ENCODE measurements around the gene ZNF584. TPM values are rescaled to one million over a fixed set of nuclear protein-coding genes. Genes with fewer than 3 reads are reported as not detected.
A peak's percentile ranks its signal among the peaks of the same experiment; 100 is the strongest.

ZNF584 gene
- total and polyA plus RNA-seq, 10 of the 15 experiments (the other 5 are each of a cell fraction or from before 2014, with no cell fraction given) = 2.0 to 10.7 (median 6.3) TPM

GRCh38 chr19:58466760-58467589, 58.5 kb downstream of the ZNF584 start, which contains the start of gene ZNF324 (continued):
- TF ChIP-seq BCL3 (IDR thresholded peaks at IDR 0.05; ENCODE audit: borderline replicate concordance, insufficient read depth, low read depth, low read length, poor library complexity, severe bottlenecking) (no peak), MYC (IDR thresholded peaks at IDR 0.05; ENCODE audit: insufficient read depth, insufficient read length, insufficient replicate concordance, low read length, severe bottlenecking) (no peak), MEF2B (IDR thresholded peaks at IDR 0.05; ENCODE audit: partially characterized antibody, poor library complexity, severe bottlenecking) (peak; percentile 39), EGR1 (IDR thresholded peaks at IDR 0.05; ENCODE audit: borderline replicate concordance in 1 of 2, low read depth in 2 of 2, low read length in 2 of 2) (peak in 1 of 2 experiments; percentile 57; a peak in 1 of 3 replicates), NR2C1 (IDR thresholded peaks at IDR 0.05) (no peak), SKIL (IDR thresholded peaks at IDR 0.05; ENCODE audit: low read depth, poor library complexity, severe bottlenecking) (no peak), SRF (IDR thresholded peaks at IDR 0.05; ENCODE audit: low read depth in 2 of 2, low read length in 2 of 2) (no peak), CREM (IDR thresholded peaks at IDR 0.05; ENCODE audit: low read depth) (peak; percentile 72), MYB (IDR thresholded peaks at IDR 0.05; ENCODE audit: borderline replicate concordance, low read depth, low read length) (no peak), BRCA1 (IDR thresholded peaks at IDR 0.05; ENCODE audit: low read depth, low read length) (no peak), STAT1 (conservative IDR thresholded peaks at IDR 0.05) (no peak; the same call in 1 of the 2 replicates), NFIC (IDR thresholded peaks at IDR 0.05; ENCODE audit: low read depth, low read length) (no peak), ZNF24 (IDR thresholded peaks at IDR 0.05) (no peak), SMC3 (IDR thresholded peaks at IDR 0.05; ENCODE audit: borderline replicate concordance, low read length) (no peak), ATF7 (IDR thresholded peaks at IDR 0.05; ENCODE audit: low read depth) (no peak), IKZF1 (conservative IDR thresholded peaks at IDR 0.05) (peak; percentile 81), YBX1 (IDR thresholded peaks at IDR 0.05) (no peak), ZBED1 (IDR thresholded peaks at IDR 0.05; ENCODE audit: borderline replicate concordance) (no peak), BCL11A (IDR thresholded peaks at IDR 0.05; ENCODE audit: low read depth, low read length) (no peak), SMAD1 (IDR thresholded peaks at IDR 0.05; ENCODE audit: low read depth, partially characterized antibody) (no peak), HDAC2 (IDR thresholded peaks at IDR 0.05) (no peak), HDAC6 (IDR thresholded peaks at IDR 0.05; ENCODE audit: unreplicated experiment) (no peak), FOXK2 (IDR thresholded peaks at IDR 0.05) (peak; percentile 58; the same call in 1 of the 2 replicates), SREBF1 (IDR thresholded peaks at IDR 0.05; ENCODE audit: low read length) (no peak; the same call in 1 of the 2 replicates)
- TF ChIP-seq, protein P1, sequence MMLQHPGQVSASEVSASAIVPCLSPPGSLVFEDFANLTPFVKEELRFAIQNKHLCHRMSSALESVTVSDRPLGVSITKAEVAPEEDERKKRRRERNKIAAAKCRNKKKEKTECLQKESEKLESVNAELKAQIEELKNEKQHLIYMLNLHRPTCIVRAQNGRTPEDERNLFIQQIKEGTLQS (IDR thresholded peaks at IDR 0.05; ENCODE audit: borderline replicate concordance, extremely low read depth, low read depth, low read length) = peak; percentile 83; the same call in 1 of the 2 replicates
